Left lung (tissue), 14 donors: ENCODE data around the gene ZNRF2. TPM values are rescaled to one million over a fixed set of nuclear protein-coding genes. Genes with fewer than 3 reads are reported as not detected.

Experiments
- ATAC-seq: fragments of 200-7000 bp; cut with Tn5 transposase; one replicate; pipeline ENCODE4 v1.9.1; 2020; ENCODE audit warnings: moderate library complexity
- DNase-seq, 4 donors: peaks; one replicate each; pipeline ENCODE4 v3.0.0-alpha.2; 2013 to 2020
- H3K27ac ChIP-seq, 2 donors: fragments of 200-600 bp; sonication (generic) in 1 of 2; one replicate each; pipeline versions ENCODE4 v1.5.0 to v1.8.0; 2020 to 2021
- H3K27me3 ChIP-seq, 2 donors: fragments of 200-600 bp; sonication (generic) in 1 of 2; one replicate each; pipeline versions ENCODE4 v1.5.0 to v1.8.0; 2020 to 2021
- H3K36me3 ChIP-seq, 2 donors: fragments of 200-600 bp; sonication (generic) in 1 of 2; one replicate each; pipeline versions ENCODE4 v1.5.0 to v1.8.0; 2020 to 2021
- H3K4me1 ChIP-seq, 2 donors: fragments of 200-600 bp; one replicate each; pipeline ENCODE4 v1.8.0; 2021
- H3K4me3 ChIP-seq, 2 donors: fragments of 200-600 bp; sonication (generic) in 1 of 2; one replicate each; pipeline versions ENCODE4 v1.5.0 to v1.8.0; 2020 to 2021; ENCODE audit warnings: mild to moderate bottlenecking in 1 of 2
- H3K9me3 ChIP-seq, 2 donors: fragments of 200-600 bp; sonication (generic) in 1 of 2; one replicate each; pipeline versions ENCODE4 v1.5.0 to v1.8.0; 2020 to 2021
- intact Hi-C, 2 donors: fragments of 100-400 bp; cut with DNase I; formaldehyde crosslinking; loops; one replicate each; pipeline versions ENCODE4 v1.11.2 to v1.14.2; 2022
- long read RNA-seq, 12 donors: library from polyadenylated mRNA in 2 of 12; unstranded in 2 of 12; transcript quantifications; one replicate each; pipeline ENCODE4 v2.0.0 and lab custom pipeline, GENCODE V29; 2019 to 2026
- polyA plus RNA-seq, 6 donors: library from polyadenylated mRNA; unstranded; fragments of 120-200 nt; gene quantifications; one replicate each; pipeline ENCODE4 v1.2.1, GENCODE V29; 2013; ENCODE audit not compliant: insufficient read length in 6 of 6
- total RNA-seq, 2 donors: library from RNA; stranded (reverse); fragmentation: NEBNext Ultra II Directional; extraction: Animal tissue kit (Norgen Biotek cat#: 25700); gene quantifications; one replicate each; pipeline ENCODE4 v1.2.1, GENCODE V29; 2021
- TF ChIP-seq, protein P1 (sequence below), 2 donors: fragments of 200-600 bp; sonication (generic) in 1 of 2; IDR thresholded peaks; one replicate each; pipeline versions ENCODE4 v1.5.0 to v1.8.0; 2021; ENCODE audit warnings: antibody characterized with exemption in 2 of 2
- donor health status: DM: no; HTN: yes; CAD: no.
- donor health status: DM: no; HTN: no; CAD: no.

ZNRF2 gene
- 10 to 100 TPM; 18.3 to 19.5 TPM for total RNA-seq
- 10 to 100 TPM; 10.9 to 14.9 (median 12.0) TPM for polyA plus RNA-seq
- long read RNA-seq, donor 1, transcript ZNRF2-201 (5 exons, 3,460 nt): major isoform, 14 of 28 reads
- long read RNA-seq, donor 1, partial matches to known transcripts: 14 of 28 reads
- long read RNA-seq, donor 1, other reads (novel, unspliced or antisense): 0 of 28 reads
- long read RNA-seq, donor 2, transcript ZNRF2-201 (5 exons, 3,460 nt): major isoform, 11 of 16 reads
- long read RNA-seq, donor 2, partial matches to known transcripts: 5 of 16 reads
- long read RNA-seq, donor 2, other reads (novel, unspliced or antisense): 0 of 16 reads
- long read RNA-seq, donor 3, partial matches to known transcripts: 9 of 12 reads
- long read RNA-seq, donor 3, other reads (novel, unspliced or antisense): 0 of 12 reads
- long read RNA-seq, donor 4: 0 reads
- long read RNA-seq, donor 5, transcript ZNRF2-201 (5 exons, 3,460 nt): major isoform, 9 of 18 reads
- long read RNA-seq, donor 5, partial matches to known transcripts: 9 of 18 reads
- long read RNA-seq, donor 5, other reads (novel, unspliced or antisense): 0 of 18 reads
- long read RNA-seq, donor 6, transcript ZNRF2-201 (5 exons, 3,460 nt): major isoform, 8 of 14 reads
- long read RNA-seq, donor 6, partial matches to known transcripts: 6 of 14 reads
- long read RNA-seq, donor 6, other reads (novel, unspliced or antisense): 0 of 14 reads
- long read RNA-seq, donor 7, partial matches to known transcripts: 0 of 1 reads
- long read RNA-seq, donor 7, other reads (novel, unspliced or antisense): 0 of 1 reads
- long read RNA-seq, donor 8, partial matches to known transcripts: 13 of 16 reads
- long read RNA-seq, donor 8, other reads (novel, unspliced or antisense): 0 of 16 reads
- long read RNA-seq, donor 9: 0 reads
- long read RNA-seq, donor 10: 0 reads
- long read RNA-seq, donor 11, transcript ZNRF2-201 (5 exons, 3,460 nt): major isoform, 7 of 12 reads
- long read RNA-seq, donor 11, partial matches to known transcripts: 5 of 12 reads
- long read RNA-seq, donor 11, other reads (novel, unspliced or antisense): 0 of 12 reads
- long read RNA-seq, donor 12, partial matches to known transcripts: 8 of 12 reads
- long read RNA-seq, donor 12, other reads (novel, unspliced or antisense): 0 of 12 reads

DNA sequence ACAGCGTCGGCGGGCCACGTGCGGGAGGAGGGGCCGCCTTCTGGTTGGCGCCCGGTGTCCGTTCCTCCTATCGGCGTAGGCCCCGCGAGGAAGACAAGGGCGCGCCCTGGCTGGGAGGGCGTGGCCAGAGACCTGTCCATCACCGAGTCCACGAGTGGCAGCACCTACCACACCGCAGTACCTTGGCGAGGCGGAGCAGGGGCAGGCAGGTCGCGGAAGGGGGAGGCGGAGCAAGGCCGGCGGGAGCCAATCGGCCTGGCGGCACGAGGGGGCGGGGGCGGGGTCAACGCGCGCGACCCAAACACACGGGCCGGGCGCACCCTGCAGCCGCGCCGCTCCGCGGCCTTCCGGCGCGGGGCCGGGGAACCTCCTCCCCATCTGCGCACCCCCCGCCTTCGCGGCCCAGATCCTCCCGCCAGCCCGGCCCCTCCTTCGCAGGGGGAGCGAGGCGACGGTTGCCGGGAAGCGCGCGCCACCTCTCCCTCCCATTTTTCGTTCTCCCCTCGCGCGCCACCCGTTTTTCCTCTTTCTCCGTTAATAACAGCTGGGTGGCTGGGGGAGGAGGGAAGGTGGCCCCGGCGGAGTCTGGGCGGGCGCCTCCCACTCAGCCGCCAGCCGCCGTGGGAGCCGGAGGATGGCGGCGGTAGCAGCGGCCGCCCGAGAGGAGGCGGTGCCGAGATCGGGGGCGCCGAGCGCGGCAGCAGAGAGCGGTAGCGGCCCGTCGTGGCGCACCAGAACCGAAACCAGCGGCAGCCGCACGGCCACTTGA is at the start of gene ZNRF2:
Gene ZNRF2 (plus strand): TSS at position 300 of the 769 bp plus-strand sequence. CDS start 761 bp downstream, outside the sequence.
- ATAC-seq: peak; percentile 92
- no peaks in the 10 kb centered on the region for H3K9me3 ChIP-seq
- no peaks in the 10 kb centered on the region for H3K27me3 ChIP-seq
- peak; percentile 91 to 100 (median 98) for DNase-seq
- H3K36me3 ChIP-seq: no peaks in the 10 kb centered on the region
- peaks cover 4 to 37% of the 10 kb centered on the region in 2 donors for H3K4me1 ChIP-seq
- H3K4me3 ChIP-seq: peak within 1 kb of the TSS; percentile 74 to 78
- TF ChIP-seq, protein P1, sequence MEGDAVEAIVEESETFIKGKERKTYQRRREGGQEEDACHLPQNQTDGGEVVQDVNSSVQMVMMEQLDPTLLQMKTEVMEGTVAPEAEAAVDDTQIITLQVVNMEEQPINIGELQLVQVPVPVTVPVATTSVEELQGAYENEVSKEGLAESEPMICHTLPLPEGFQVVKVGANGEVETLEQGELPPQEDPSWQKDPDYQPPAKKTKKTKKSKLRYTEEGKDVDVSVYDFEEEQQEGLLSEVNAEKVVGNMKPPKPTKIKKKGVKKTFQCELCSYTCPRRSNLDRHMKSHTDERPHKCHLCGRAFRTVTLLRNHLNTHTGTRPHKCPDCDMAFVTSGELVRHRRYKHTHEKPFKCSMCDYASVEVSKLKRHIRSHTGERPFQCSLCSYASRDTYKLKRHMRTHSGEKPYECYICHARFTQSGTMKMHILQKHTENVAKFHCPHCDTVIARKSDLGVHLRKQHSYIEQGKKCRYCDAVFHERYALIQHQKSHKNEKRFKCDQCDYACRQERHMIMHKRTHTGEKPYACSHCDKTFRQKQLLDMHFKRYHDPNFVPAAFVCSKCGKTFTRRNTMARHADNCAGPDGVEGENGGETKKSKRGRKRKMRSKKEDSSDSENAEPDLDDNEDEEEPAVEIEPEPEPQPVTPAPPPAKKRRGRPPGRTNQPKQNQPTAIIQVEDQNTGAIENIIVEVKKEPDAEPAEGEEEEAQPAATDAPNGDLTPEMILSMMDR (IDR thresholded peaks at IDR 0.05): peak; percentile 35 to 40
- peak within 1 kb of the TSS; percentile 95 to 98 for H3K27ac ChIP-seq
- intact Hi-C loops: no loop called here

DNA sequence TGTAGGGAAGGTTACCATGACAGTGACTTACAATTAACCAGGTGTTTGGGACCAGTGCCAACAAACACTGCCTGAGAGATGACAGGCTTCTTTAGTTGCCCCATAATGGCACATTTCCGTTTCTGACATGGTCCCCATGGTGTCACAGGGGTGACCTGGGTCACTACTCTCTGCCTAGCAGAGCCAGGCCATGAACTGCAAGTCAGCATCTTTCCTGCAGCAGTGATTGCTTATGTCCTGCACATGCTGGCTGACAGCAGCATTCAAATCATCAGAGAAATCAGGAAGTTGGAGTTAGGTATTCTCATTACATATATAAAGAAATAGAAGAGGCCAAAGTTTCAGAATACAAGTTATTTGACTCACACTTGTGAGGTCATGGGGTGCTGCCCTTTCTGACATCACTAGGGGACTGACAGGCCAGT is 47.1 kb upstream of the ZNRF2 start:
- TF ChIP-seq, protein P1 (IDR thresholded peaks at IDR 0.05): no peak
- peak in 1 of 4 donors; percentile 64 for DNase-seq
- peak; percentile 75 for ATAC-seq

DNA sequence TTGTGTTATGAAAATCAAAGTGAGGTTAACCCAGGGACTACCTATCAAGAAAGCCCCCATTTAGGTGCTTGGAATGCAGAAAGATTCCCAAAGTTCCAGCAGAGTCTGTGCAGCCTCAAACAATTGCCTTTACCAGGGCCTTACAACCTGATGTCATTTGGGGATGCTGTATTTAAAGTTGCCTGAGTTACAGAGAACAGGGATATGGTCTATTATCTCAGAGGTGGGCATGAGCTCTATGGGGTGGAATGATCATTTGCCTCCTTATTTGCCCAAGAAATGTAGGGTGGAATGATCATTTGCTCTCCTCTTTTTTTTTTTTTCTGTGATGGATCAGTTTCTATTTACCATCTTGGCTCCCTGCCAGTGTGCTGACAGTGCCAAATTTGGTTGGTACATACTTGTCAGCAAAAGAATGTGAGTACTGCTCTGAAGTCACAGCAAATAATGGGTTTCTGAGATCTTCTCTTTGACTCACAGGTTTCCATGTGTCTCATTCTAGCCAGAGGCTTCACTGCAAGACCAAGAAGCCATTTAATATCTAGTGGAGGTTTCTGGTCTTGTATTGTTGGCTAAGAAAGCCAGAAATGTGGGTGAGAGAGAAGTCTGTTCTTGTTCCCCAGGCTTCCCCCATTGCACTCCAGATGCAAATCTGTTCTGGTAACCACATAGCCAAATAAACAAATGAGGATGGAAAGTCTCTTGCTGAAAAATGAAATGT is 45.5 kb upstream of the ZNRF2 start:
- peak overlapping the region in 1 of 2 donors; percentile 46 for H3K27ac ChIP-seq
- no peak overlapping the region for H3K4me3 ChIP-seq
- H3K4me1 ChIP-seq: peaks cover 10 to 32% of the 10 kb centered on the region in 2 donors
- peak in 1 of 4 donors; percentile 48 for DNase-seq
- intact Hi-C loops: no loop called here
- TF ChIP-seq, protein P1 (IDR thresholded peaks at IDR 0.05): no peak
- no peaks in the 10 kb centered on the region for H3K9me3 ChIP-seq
- ATAC-seq: peak; percentile 72
- no peaks in the 10 kb centered on the region for H3K27me3 ChIP-seq
- no peaks in the 10 kb centered on the region for H3K36me3 ChIP-seq

More for the DNA sequence above, 47.1 kb upstream of the ZNRF2 start:
- Histone ChIP-seq H3K9me3 (no peaks in the 10 kb centered on the region), H3K4me3 (no peak overlapping the region), H3K27ac (no peak overlapping the region), H3K4me1 (peaks cover 10 to 32% of the 10 kb centered on the region in 2 donors), H3K36me3 (no peaks in the 10 kb centered on the region), H3K27me3 (no peaks in the 10 kb centered on the region)
- intact Hi-C loops: no loop called here

DNA sequence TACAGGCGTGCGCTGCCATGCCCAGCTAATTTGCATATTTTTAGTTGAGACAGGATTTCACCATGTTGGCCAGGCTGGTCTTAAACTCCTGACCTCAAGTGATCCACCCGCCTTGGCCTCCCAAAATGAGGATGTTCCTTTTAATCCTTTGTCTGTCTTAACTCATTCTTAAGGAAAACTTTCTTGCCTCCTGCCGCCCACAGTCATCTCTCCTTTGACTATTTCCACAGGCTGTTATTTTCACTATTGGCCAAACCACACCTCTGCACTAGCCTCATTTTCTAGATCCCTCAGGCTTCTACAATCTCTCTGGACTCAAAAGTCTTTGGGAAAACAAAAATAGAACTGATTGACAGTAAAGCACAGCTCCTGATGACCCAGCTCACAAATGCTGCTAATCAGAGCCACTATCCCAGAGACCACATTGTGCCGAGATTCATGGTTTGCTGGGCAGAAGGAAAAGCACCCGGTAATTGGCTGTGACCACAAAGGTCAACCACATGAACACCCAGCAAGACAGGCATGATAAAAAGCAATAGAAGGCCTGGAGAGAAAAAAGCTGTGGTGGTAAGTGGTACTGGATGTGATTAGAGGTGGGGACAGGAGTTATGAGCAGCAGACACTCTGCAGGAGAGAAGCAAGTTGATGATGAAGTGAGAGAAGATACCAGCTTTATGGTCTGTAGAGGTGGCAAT is 44.1 kb upstream of the ZNRF2 start:
- ATAC-seq (no peak), DNase-seq (no peak)
- no peak overlapping the region for H3K27ac ChIP-seq
- H3K27me3 ChIP-seq: no peaks in the 10 kb centered on the region
- intact Hi-C loops: no loop called here
- peaks cover 10 to 32% of the 10 kb centered on the region in 2 donors for H3K4me1 ChIP-seq
- TF ChIP-seq, protein P1 (IDR thresholded peaks at IDR 0.05): no peak
- H3K9me3 ChIP-seq: no peaks in the 10 kb centered on the region
- H3K4me3 ChIP-seq: no peak overlapping the region
- no peaks in the 10 kb centered on the region for H3K36me3 ChIP-seq
